Spleen (tissue), 11 donors: ENCODE data around the gene RCSD1. TPM values are rescaled to one million over a fixed set of nuclear protein-coding genes. Genes with fewer than 3 reads are reported as not detected.

Source experiments
- DNase-seq: peaks from one replicate; pipeline ENCODE4 v3.0.0-alpha.2; 2020
- H3K27ac ChIP-seq, 8 donors: fragments of 200-600 bp; sonication (generic) in 7 of 8; 1 replicate in 4 of 8; 2 replicates in 4 of 8; pipeline versions ENCODE4 v1.5.0 to v1.8.0; 2016 to 2021; ENCODE audit warnings: inconsistent platforms in 4 of 8, mild to moderate bottlenecking in 4 of 8, moderate library complexity in 1 of 8
- H3K27me3 ChIP-seq, 7 donors: fragments of 200-600 bp; sonication (generic) in 6 of 7; replicated peaks in 1 of 7; 1 replicate in 4 of 7; 2 replicates in 3 of 7; pipeline versions ENCODE4 v1.5.0 to v1.8.0; 2016 to 2021; ENCODE audit warnings: inconsistent platforms in 3 of 7, mild to moderate bottlenecking in 1 of 7
- H3K36me3 ChIP-seq, 6 donors: fragments of 200-600 bp; sonication (generic) in 5 of 6; 1 replicate in 4 of 6; 2 replicates in 2 of 6; pipeline versions ENCODE4 v1.5.0 to v1.8.0; 2016 to 2021; ENCODE audit warnings: inconsistent platforms in 2 of 6
- H3K4me1 ChIP-seq, 6 donors: fragments of 200-600 bp; sonication (generic) in 5 of 6; 1 replicate in 3 of 6; 2 replicates in 3 of 6; pipeline versions ENCODE4 v1.5.0 to v1.8.0; 2016 to 2021; ENCODE audit warnings: inconsistent platforms in 3 of 6
- H3K4me3 ChIP-seq, 8 donors: fragments of 200-600 bp; sonication (generic) in 7 of 8; 1 replicate in 4 of 8; 2 replicates in 4 of 8; pipeline versions ENCODE4 v1.5.0 to v1.8.0; 2016 to 2021; ENCODE audit warnings: inconsistent platforms in 4 of 8, mild to moderate bottlenecking in 4 of 8, moderate library complexity in 2 of 8
- H3K9me3 ChIP-seq, 8 donors: fragments of 200-600 bp; sonication (generic) in 7 of 8; 1 replicate in 4 of 8; 2 replicates in 4 of 8; pipeline versions ENCODE4 v1.5.0 to v1.8.0; 2016 to 2021; ENCODE audit warnings: inconsistent platforms in 4 of 8
- CTCF ChIP-seq, 11 experiments: fragments of 200-600 bp in 7 of 11; fragments of 450-650 bp in 4 of 11; sonication (generic) in 4 of 11; IDR thresholded peaks in 8 of 11; conservative IDR thresholded peaks in 3 of 11; 1 replicate in 7 of 11; 2 replicates in 4 of 11; pipeline versions ENCODE4 v1.4.0 to v1.8.0; 2016 to 2021; ENCODE audit warnings: antibody characterized with exemption in 11 of 11, inconsistent platforms in 4 of 11, mild to moderate bottlenecking in 1 of 11
- POLR2A ChIP-seq, 3 donors: fragments of 450-650 bp; IDR thresholded peaks; one replicate each; pipeline ENCODE4 v1.5.1; 2017; ENCODE audit warnings: antibody characterized with exemption in 3 of 3, mild to moderate bottlenecking in 1 of 3
- POLR2AphosphoS5 ChIP-seq, 3 donors: sonication (generic); formaldehyde crosslinking; IDR thresholded peaks; one replicate each; pipeline ENCODE4 v1.5.1; 2017; ENCODE audit warnings: antibody characterized with exemption in 3 of 3
- WGBS, 5 donors: extraction: QIAGEN DNeasy Blood & Tissue Kit in 3 of 5; methylation state at CpG; one replicate each; pipeline versions ENCODE4 v1.1.5 to v1.1.7; 2013 to 2018; 5-methylcytosine and 5-hydroxymethylcytosine counted together
- intact Hi-C: fragments of 100-400 bp; cut with DNase I; formaldehyde crosslinking; loops from one replicate; pipeline ENCODE4 v1.15.0; 2023; ENCODE audit warnings: low total_unique reads
- polyA plus RNA-seq, 3 donors: library from polyadenylated mRNA; stranded (reverse); fragments of 200-250 nt; gene quantifications; one replicate each; pipeline ENCODE4 v1.2.1, GENCODE V29; 2013
- total RNA-seq, 7 donors: library from RNA; depleted of rRNA in 3 of 7; stranded (reverse); fragments of >200 nt in 3 of 7; fragmentation: NEBNext Ultra II Directional in 4 of 7; extraction: Animal tissue kit (Norgen Biotek cat#: 25700) in 4 of 7; gene quantifications; one replicate each; pipeline versions ENCODE4 v1.1.0 to v1.2.1, GENCODE V29; 2016 to 2021
- donor health status: healthy with polysubstance abuse.
- donor health status: DM: no; HTN: no; CAD: no; lungs with moderate emphysema.
- donor health status: DM: no; HTN: no; CAD: no.
- donor health status: Bipolar disorder and iron deficiency.
- donor health status: healthy.
- donor health status: DM: no; HTN: no; CAD: no.
- donor health status: DM: yes; HTN: yes; CAD: no.

RCSD1 gene
- total and polyA plus RNA-seq, 10 donors = 58.9 to 144 (median 107) TPM

GRCh38 chr1:167690053-167690452 lies 60.0 kb downstream of the RCSD1 start:
- Histone ChIP-seq H3K9me3 (no peaks in the 10 kb centered on the region), H3K36me3 (peaks cover 0 to 100% (median 85%) of the 10 kb centered on the region in 6 donors), H3K4me3 (no peak overlapping the region), H3K4me1 (peaks cover 4 to 65% (median 26%) of the 10 kb centered on the region in 6 donors), H3K27me3 (no peaks in the 10 kb centered on the region), H3K27ac (peak overlapping the region in 2 of 8 donors; percentile 9 to 64)
- 91 to 94% (median 93%) methylated on average over 4 of the region's 4 CpGs for WGBS, 5 donors
- intact Hi-C loops = no loop called here
- TF ChIP-seq POLR2A (IDR thresholded peaks at IDR 0.05) = no peak
- no peak for DNase-seq

- peak overlapping the region in 1 of 8 donors; percentile 3 for H3K27ac ChIP-seq
- 86 to 96% (median 91%) methylated on average over 7 of the region's 7 CpGs for WGBS, 5 donors
- peaks cover 0 to 52% (median 11%) of the 10 kb centered on the region in 6 donors for H3K4me1 ChIP-seq
- no peaks in the 10 kb centered on the region for H3K27me3 ChIP-seq
- intact Hi-C loops = no loop called here
- DNase-seq = no peak
- H3K36me3 ChIP-seq = peaks cover 0 to 100% (median 99%) of the 10 kb centered on the region in 6 donors
- TF ChIP-seq POLR2A (IDR thresholded peaks at IDR 0.05) (no peak), POLR2AphosphoS5 (IDR thresholded peaks at IDR 0.05) (peak in 2 of 3 donors; percentile 3 to 17)
- H3K9me3 ChIP-seq = no peaks in the 10 kb centered on the region
- no peak overlapping the region for H3K4me3 ChIP-seq
Observed at GRCh38 chr1:167693425-167694045, 63.5 kb downstream of the RCSD1 start.

GRCh38 chr1:167694691-167695090 lies 64.7 kb downstream of the RCSD1 start:
- H3K27me3 ChIP-seq = no peaks in the 10 kb centered on the region
- H3K36me3 ChIP-seq = peaks cover 0 to 100% (median 98%) of the 10 kb centered on the region in 6 donors
- 84 to 100% (median 88%) methylated on average over 2 of the region's 2 CpGs for WGBS, 5 donors
- no peak for DNase-seq
- intact Hi-C loops = no loop called here
- no peaks in the 10 kb centered on the region for H3K9me3 ChIP-seq
- peak overlapping the region in 1 of 8 donors; percentile 25 for H3K27ac ChIP-seq
- no peak overlapping the region for H3K4me3 ChIP-seq
- TF ChIP-seq POLR2A (IDR thresholded peaks at IDR 0.05) (no peak), POLR2AphosphoS5 (IDR thresholded peaks at IDR 0.05) (peak in 1 of 3 donors; percentile 3), CTCF (IDR thresholded peaks at IDR 0.05 in 8 of 11, conservative IDR thresholded peaks at IDR 0.05 in 3 of 11) (no peak)
- H3K4me1 ChIP-seq = peaks cover 0 to 41% (median 2%) of the 10 kb centered on the region in 6 donors

- no peak for DNase-seq
- WGBS, 5 donors = 85 to 92% (median 88%) methylated on average over 2 of the region's 2 CpGs
- peaks cover 0 to 100% (median 98%) of the 10 kb centered on the region in 6 donors for H3K36me3 ChIP-seq
Observed at GRCh38 chr1:167695147-167695546, 65.1 kb downstream of the RCSD1 start.

GRCh38 chr1:167695756-167696561 lies 65.9 kb downstream of the RCSD1 start:
- Histone ChIP-seq H3K36me3 (peaks cover 0 to 100% (median 95%) of the 10 kb centered on the region in 6 donors), H3K9me3 (no peaks in the 10 kb centered on the region)
- intact Hi-C loops = no loop called here

More at GRCh38 chr1:167695147-167695546, 65.1 kb downstream of the RCSD1 start:
- TF ChIP-seq POLR2AphosphoS5 (IDR thresholded peaks at IDR 0.05) (peak in 2 of 3 donors; percentile 3 to 11), POLR2A (IDR thresholded peaks at IDR 0.05) (no peak)
- no peaks in the 10 kb centered on the region for H3K9me3 ChIP-seq
- H3K4me1 ChIP-seq = peaks cover 0 to 37% (median 2%) of the 10 kb centered on the region in 6 donors
- peak overlapping the region in 1 of 8 donors; percentile 25 for H3K27ac ChIP-seq
- no peak overlapping the region for H3K4me3 ChIP-seq
- intact Hi-C loops = no loop called here
- no peaks in the 10 kb centered on the region for H3K27me3 ChIP-seq

More at GRCh38 chr1:167695756-167696561, 65.9 kb downstream of the RCSD1 start:
- no peaks in the 10 kb centered on the region for H3K27me3 ChIP-seq
- H3K27ac ChIP-seq = no peak overlapping the region
- H3K4me3 ChIP-seq = no peak overlapping the region
- 70 to 86% (median 74%) methylated on average over 7 of the region's 7 CpGs for WGBS, 5 donors
- TF ChIP-seq POLR2AphosphoS5 (IDR thresholded peaks at IDR 0.05) (no peak), POLR2A (IDR thresholded peaks at IDR 0.05) (no peak), CTCF (IDR thresholded peaks at IDR 0.05 in 8 of 11, conservative IDR thresholded peaks at IDR 0.05 in 3 of 11) (no peak)
- H3K4me1 ChIP-seq = peaks cover 0 to 41% (median 2%) of the 10 kb centered on the region in 6 donors
- DNase-seq = no peak
